A549 (cell line): ENCODE data around the gene FCMR.

Source experiments
- CBX2 ChIP-seq: fragments of 200-600 bp; sonication (generic); IDR thresholded peaks from 2 replicates; pipeline ENCODE4 v1.6.1; 2016; ENCODE audit warnings: low read depth, mild to moderate bottlenecking, borderline replicate concordance
- CEBPB ChIP-seq, 2 experiments: fragments of >200 bp in 1 of 2; sonication (Bioruptor Twin) in 1 of 2; formaldehyde crosslinking in 1 of 2; IDR thresholded peaks; 2 replicates each; pipeline ENCODE4 v1.6.1; 2012 to 2016
- CHD2 ChIP-seq: fragments of 150-350 bp; IDR thresholded peaks from 2 replicates; pipeline ENCODE4 v1.6.1; 2014; ENCODE audit warnings: low read length; ENCODE audit not compliant: partially characterized antibody
- EP300 ChIP-seq, 2 experiments: fragments of >200 bp; sonication (Bioruptor Twin); formaldehyde crosslinking; IDR thresholded peaks; 2 replicates in 1 of 2; 3 replicates in 1 of 2; pipeline ENCODE4 v1.6.1; 2016 to 2017
- ESRRA ChIP-seq: fragments of 150-350 bp; IDR thresholded peaks from 2 replicates; pipeline ENCODE4 v1.6.1; 2014; ENCODE audit warnings: mild to moderate bottlenecking, low read length, borderline replicate concordance
- JUN ChIP-seq, 2 experiments: fragments of >200 bp; sonication (Bioruptor Twin); formaldehyde crosslinking; IDR thresholded peaks; 2 replicates in 1 of 2; 3 replicates in 1 of 2; pipeline ENCODE4 v1.6.1; 2016 to 2017
- JUNB ChIP-seq: fragments of >200 bp; sonication (Bioruptor Twin); formaldehyde crosslinking; IDR thresholded peaks from 2 replicates; pipeline ENCODE4 v1.6.1; 2016
- MAZ ChIP-seq: fragments of 150-350 bp; IDR thresholded peaks from 2 replicates; pipeline ENCODE4 v1.6.1; 2014; ENCODE audit warnings: antibody characterized with exemption, low read depth, low read length, borderline replicate concordance
- MYC ChIP-seq: IDR thresholded peaks from 2 replicates; pipeline ENCODE4 v1.6.1; 2012; ENCODE audit warnings: mild to moderate bottlenecking, inconsistent platforms, low read length, improper control_type of control experiment, borderline replicate concordance
- PHF8 ChIP-seq: fragments of 200-600 bp; sonication (generic); IDR thresholded peaks from 2 replicates; pipeline ENCODE4 v1.6.1; 2016; ENCODE audit warnings: low read depth, mild to moderate bottlenecking, antibody characterized with exemption, moderate library complexity, borderline replicate concordance
- POLR2A ChIP-seq: IDR thresholded peaks from 2 replicates; pipeline ENCODE4 v1.6.1; 2012; ENCODE audit warnings: mild to moderate bottlenecking, low read length
- TF ChIP-seq, protein P1 (sequence below): fragments of >200 bp; sonication (Bioruptor Twin); formaldehyde crosslinking; IDR thresholded peaks from 3 replicates; pipeline ENCODE4 v1.5.1; 2016
- TF ChIP-seq, protein P2 (sequence below): fragments of 150-350 bp; IDR thresholded peaks from 2 replicates; pipeline ENCODE4 v1.6.1; 2014; ENCODE audit warnings: low read depth, mild to moderate bottlenecking, low read length

DNA sequence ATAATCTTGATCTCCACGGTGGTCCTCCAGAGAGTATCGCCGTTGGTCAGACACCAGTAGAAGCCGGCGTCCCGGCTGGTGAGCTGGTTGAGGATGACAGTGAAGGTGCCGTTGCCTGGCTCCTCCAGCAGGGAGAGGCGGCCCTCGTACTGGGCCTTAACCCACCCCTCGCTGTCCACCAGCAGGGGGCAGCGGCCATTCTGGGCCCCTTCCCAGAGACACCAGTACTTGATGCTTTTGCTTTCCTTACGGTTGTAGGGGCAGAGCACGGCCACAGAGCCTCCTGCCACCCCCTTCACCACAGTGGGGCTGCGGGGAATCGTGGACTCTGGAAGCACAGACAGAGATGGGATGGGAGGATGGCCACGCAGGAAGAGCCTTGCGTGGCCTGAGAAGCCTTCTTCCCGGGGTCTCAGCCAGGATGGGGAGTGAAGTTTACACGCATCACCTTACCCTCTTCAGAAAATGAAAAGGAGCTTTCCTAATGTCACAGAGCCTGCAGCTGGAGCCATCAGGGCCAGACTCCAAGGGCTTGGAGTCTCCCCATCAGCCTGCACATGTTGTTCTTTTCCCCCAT, 13.8 kb upstream of the FCMR start:
- TF ChIP-seq, protein P1, sequence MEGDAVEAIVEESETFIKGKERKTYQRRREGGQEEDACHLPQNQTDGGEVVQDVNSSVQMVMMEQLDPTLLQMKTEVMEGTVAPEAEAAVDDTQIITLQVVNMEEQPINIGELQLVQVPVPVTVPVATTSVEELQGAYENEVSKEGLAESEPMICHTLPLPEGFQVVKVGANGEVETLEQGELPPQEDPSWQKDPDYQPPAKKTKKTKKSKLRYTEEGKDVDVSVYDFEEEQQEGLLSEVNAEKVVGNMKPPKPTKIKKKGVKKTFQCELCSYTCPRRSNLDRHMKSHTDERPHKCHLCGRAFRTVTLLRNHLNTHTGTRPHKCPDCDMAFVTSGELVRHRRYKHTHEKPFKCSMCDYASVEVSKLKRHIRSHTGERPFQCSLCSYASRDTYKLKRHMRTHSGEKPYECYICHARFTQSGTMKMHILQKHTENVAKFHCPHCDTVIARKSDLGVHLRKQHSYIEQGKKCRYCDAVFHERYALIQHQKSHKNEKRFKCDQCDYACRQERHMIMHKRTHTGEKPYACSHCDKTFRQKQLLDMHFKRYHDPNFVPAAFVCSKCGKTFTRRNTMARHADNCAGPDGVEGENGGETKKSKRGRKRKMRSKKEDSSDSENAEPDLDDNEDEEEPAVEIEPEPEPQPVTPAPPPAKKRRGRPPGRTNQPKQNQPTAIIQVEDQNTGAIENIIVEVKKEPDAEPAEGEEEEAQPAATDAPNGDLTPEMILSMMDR, result peak; percentile 40
- TF ChIP-seq MYC, result no peak
- TF ChIP-seq EP300 (IDR thresholded peaks at IDR 0.05), result no peak
- TF ChIP-seq JUN (IDR thresholded peaks at IDR 0.05), result no peak
- no peak for TF ChIP-seq PHF8
- no peak for TF ChIP-seq POLR2A
- TF ChIP-seq, protein P2, sequence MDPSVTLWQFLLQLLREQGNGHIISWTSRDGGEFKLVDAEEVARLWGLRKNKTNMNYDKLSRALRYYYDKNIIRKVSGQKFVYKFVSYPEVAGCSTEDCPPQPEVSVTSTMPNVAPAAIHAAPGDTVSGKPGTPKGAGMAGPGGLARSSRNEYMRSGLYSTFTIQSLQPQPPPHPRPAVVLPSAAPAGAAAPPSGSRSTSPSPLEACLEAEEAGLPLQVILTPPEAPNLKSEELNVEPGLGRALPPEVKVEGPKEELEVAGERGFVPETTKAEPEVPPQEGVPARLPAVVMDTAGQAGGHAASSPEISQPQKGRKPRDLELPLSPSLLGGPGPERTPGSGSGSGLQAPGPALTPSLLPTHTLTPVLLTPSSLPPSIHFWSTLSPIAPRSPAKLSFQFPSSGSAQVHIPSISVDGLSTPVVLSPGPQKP, result no peak
- no peak for TF ChIP-seq CEBPB (IDR thresholded peaks at IDR 0.05)
- no peak for TF ChIP-seq CBX2
- TF ChIP-seq CHD2, result no peak
- no peak for TF ChIP-seq JUNB
- no peak for TF ChIP-seq MAZ
- TF ChIP-seq ESRRA, result no peak
